Measurements from ENCODE around the gene TNPO3. TPM values are rescaled to one million over a fixed set of nuclear protein-coding genes. Genes with fewer than 3 reads are reported as not detected.

The TNPO3 gene
- total and polyA plus RNA-seq, 2 of the 4 experiments (the other 2 are of a cell fraction) = 24.2 to 77.2 TPM

GRCh38 chr7:128937647-128938543 is 117.0 kb downstream of the TNPO3 start, which contains the start of gene IRF5 (continued):
- TF ChIP-seq NFE2L2 (IDR thresholded peaks at IDR 0.05; ENCODE audit: low read depth, low read length) = no peak

DNA sequence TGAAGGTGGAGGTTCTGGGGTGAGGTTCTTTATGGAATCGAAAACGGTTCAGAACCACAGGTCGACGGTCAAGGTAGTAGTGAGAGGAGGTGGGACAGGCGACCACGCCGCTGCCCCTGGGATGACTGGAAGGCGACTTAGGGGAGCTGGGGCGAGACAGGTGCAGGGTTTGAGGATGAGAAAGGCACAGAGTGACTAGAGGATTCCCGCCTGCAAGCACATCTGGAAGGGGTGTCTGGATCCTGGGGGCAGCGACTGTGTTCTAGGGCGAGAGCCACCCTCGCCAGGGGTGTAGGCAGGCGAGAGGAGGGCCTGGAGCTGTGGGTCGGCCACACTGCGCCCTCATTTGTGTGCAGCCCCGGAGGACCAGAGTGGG is 117.7 kb downstream of the TNPO3 start:
- POLR2A ChIA-PET (ENCODE audit: unreplicated experiment) = no interaction called here
- Histone ChIP-seq H2BK120ac (ENCODE audit: low read depth, low read length) (no peak overlapping the region), H3K27me3 (ENCODE audit: control insufficient read depth, insufficient read depth, low read length) (peaks cover 87% of the 10 kb centered on the region), H3K9ac (ENCODE audit: low read depth, low read length) (no peak overlapping the region), H3K36me3 (ENCODE audit: control insufficient read depth, insufficient read depth, low read length) (no peaks in the 10 kb centered on the region), H4K8ac (ENCODE audit: low read depth in 2 of 2, low read length in 2 of 2) (no peak overlapping the region), H3K4me1 (ENCODE audit: control insufficient read depth, insufficient read depth, low read length) (no peaks in the 10 kb centered on the region; the same call in 1 of the 2 replicates), H3K4me2 (ENCODE audit: low read depth, low read length) (no peak overlapping the region), H3K23ac (ENCODE audit: low read depth, low read length) (no peak overlapping the region), H3K18ac (ENCODE audit: low read depth, low read length) (no peak overlapping the region), H2BK20ac (ENCODE audit: low read depth, low read length) (no peak overlapping the region), H2AK5ac (ENCODE audit: low read depth, low read length) (no peak overlapping the region), H3K9me3 (ENCODE audit: control insufficient read depth, insufficient read depth, low read length) (no peaks in the 10 kb centered on the region), H3K9me1 (ENCODE audit: insufficient read depth, low read length) (no peaks in the 10 kb centered on the region), H2AK9ac (replicated peaks; ENCODE audit: low read depth, low read length, poor library complexity) (peak overlapping the region; percentile 28), H2BK15ac (ENCODE audit: low read depth, low read length) (no peak overlapping the region), H3K27ac (ENCODE audit: insufficient read depth, low read length) (no peak overlapping the region), H4K5ac (ENCODE audit: low read depth, low read length) (no peak overlapping the region), H2AFZ (replicated peaks; ENCODE audit: low read length, poor library complexity) (peak overlapping the region; percentile 51), H3K14ac (replicated peaks; ENCODE audit: low read depth, low read length) (no peak overlapping the region), H3K56ac (ENCODE audit: extremely low read depth, insufficient read depth, low read length) (no peak overlapping the region), H4K91ac (ENCODE audit: insufficient read depth, low read depth, low read length) (no peak overlapping the region), H3K4ac (ENCODE audit: low read depth, low read length) (no peak overlapping the region), H3K79me1 (ENCODE audit: low read depth in 1 of 2, low read length in 2 of 2) (no peaks in the 10 kb centered on the region), H3K4me3 (ENCODE audit: insufficient read depth, low read depth, low read length) (no peak overlapping the region), H2BK5ac (ENCODE audit: low read depth, low read length, poor library complexity, severe bottlenecking) (no peak overlapping the region), H4K20me1 (ENCODE audit: insufficient read depth, low read length) (no peaks in the 10 kb centered on the region; the same call in 1 of the 2 replicates)
- in situ Hi-C loops (cut with MboI; ENCODE audit: low sequenced_read_pairs) = no loop called here
- CTCF ChIA-PET = no interaction called here
- dilution Hi-C loops (cut with HindIII; ENCODE audit: low sequenced_read_pairs, unreplicated experiment) = no loop called here
- WGBS, 2 experiments (ENCODE audit: extremely low coverage in 2 of 2, insufficient read length in 1 of 2) = 58% methylated on average over 10 of the region's 17 CpGs; no CpG with 5 or more reads in 1 of the 2 experiments
- no peak for DNase-seq
- no peak for ATAC-seq (ENCODE audit: low read depth)
- intact Hi-C loops (cut with micrococcal nuclease) = no loop called here
- BruUV-seq (replicated peaks) = no TSS peak
- TF ChIP-seq FOS (IDR thresholded peaks at IDR 0.05; ENCODE audit: low read depth, low read length) = no peak
- TF ChIP-seq SMC3 (IDR thresholded peaks at IDR 0.05; ENCODE audit: low read depth, low read length) = no peak
- TF ChIP-seq, protein P1, sequence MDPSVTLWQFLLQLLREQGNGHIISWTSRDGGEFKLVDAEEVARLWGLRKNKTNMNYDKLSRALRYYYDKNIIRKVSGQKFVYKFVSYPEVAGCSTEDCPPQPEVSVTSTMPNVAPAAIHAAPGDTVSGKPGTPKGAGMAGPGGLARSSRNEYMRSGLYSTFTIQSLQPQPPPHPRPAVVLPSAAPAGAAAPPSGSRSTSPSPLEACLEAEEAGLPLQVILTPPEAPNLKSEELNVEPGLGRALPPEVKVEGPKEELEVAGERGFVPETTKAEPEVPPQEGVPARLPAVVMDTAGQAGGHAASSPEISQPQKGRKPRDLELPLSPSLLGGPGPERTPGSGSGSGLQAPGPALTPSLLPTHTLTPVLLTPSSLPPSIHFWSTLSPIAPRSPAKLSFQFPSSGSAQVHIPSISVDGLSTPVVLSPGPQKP (IDR thresholded peaks at IDR 0.05; ENCODE audit: borderline replicate concordance, low read depth, low read length) = no peak
- TF ChIP-seq CHD1 (IDR thresholded peaks at IDR 0.05; ENCODE audit: low read depth, low read length) = no peak
- TF ChIP-seq CEBPB (IDR thresholded peaks at IDR 0.05; ENCODE audit: low read depth, low read length) = no peak
- no peak for TF ChIP-seq POLR2A (IDR thresholded peaks at IDR 0.05; ENCODE audit: low read depth, low read length)
- TF ChIP-seq MAZ (IDR thresholded peaks at IDR 0.05; ENCODE audit: borderline replicate concordance, low read depth, low read length) = no peak
- no peak for TF ChIP-seq RCOR1 (IDR thresholded peaks at IDR 0.05; ENCODE audit: insufficient replicate concordance, low read length)
- TF ChIP-seq MAFK (IDR thresholded peaks at IDR 0.05; ENCODE audit: low read depth, low read length) = no peak
- no peak for TF ChIP-seq RAD21 (IDR thresholded peaks at IDR 0.05; ENCODE audit: low read length)
- TF ChIP-seq, protein P2, sequence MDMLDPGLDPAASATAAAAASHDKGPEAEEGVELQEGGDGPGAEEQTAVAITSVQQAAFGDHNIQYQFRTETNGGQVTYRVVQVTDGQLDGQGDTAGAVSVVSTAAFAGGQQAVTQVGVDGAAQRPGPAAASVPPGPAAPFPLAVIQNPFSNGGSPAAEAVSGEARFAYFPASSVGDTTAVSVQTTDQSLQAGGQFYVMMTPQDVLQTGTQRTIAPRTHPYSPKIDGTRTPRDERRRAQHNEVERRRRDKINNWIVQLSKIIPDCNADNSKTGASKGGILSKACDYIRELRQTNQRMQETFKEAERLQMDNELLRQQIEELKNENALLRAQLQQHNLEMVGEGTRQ (IDR thresholded peaks at IDR 0.05; ENCODE audit: low read depth, low read length) = no peak
- no peak for TF ChIP-seq NFE2L2 (IDR thresholded peaks at IDR 0.05; ENCODE audit: low read depth, low read length)
- no peak for TF ChIP-seq BHLHE40 (IDR thresholded peaks at IDR 0.05; ENCODE audit: low read depth, low read length)
- no peak for TF ChIP-seq RFX5 (IDR thresholded peaks at IDR 0.05; ENCODE audit: low read depth, low read length)
- TF ChIP-seq MXI1 (IDR thresholded peaks at IDR 0.05; ENCODE audit: borderline replicate concordance, low read depth, low read length) = no peak
